PFSK-1 (cell line): Measurements from ENCODE around the gene TLE4.

Source experiments
- POLR2AphosphoS5 ChIP-seq: IDR thresholded peaks from 2 replicates; pipeline ENCODE4 v1.6.1; 2012; ENCODE audit warnings: low read depth, mild to moderate bottlenecking, control low read depth, low read length, moderate library complexity
- REST ChIP-seq, 2 experiments: IDR thresholded peaks; 2 replicates each; pipeline versions ENCODE4 v1.6.1 to v1.8.0; 2011 to 2012; ENCODE audit warnings: low read depth in 2 of 2, low read length in 2 of 2, control low read depth in 1 of 2, inconsistent platforms in 1 of 2, mild to moderate bottlenecking in 1 of 2, moderate library complexity in 1 of 2; ENCODE audit not compliant: insufficient read depth in 1 of 2
- SIN3A ChIP-seq: IDR thresholded peaks from 2 replicates; pipeline ENCODE4 v1.6.1; 2012; ENCODE audit warnings: mild to moderate bottlenecking, low read length, moderate library complexity, borderline replicate concordance; ENCODE audit not compliant: insufficient read depth

- TF ChIP-seq REST (IDR thresholded peaks at IDR 0.05; ENCODE audit: insufficient read depth in 1 of 2, low read depth in 2 of 2, low read length in 2 of 2) = no peak
- no peak for TF ChIP-seq SIN3A
- TF ChIP-seq POLR2AphosphoS5 = no peak
These were observed 28.7 kb downstream of the TLE4 start for GRCh38 chr9:79600466-79600865.
